HUES48 (cell line): ENCODE results near the gene ZIM2.
A peak's percentile ranks its signal among the peaks of the same experiment; 100 is the strongest.

Experiments used
- H3K27ac ChIP-seq: one replicate; pipeline ENCODE4 v1.7.0; 2013; ENCODE audit warnings: low read depth, low read length, inconsistent platforms
- H3K27me3 ChIP-seq: 2 replicates; pipeline ENCODE4 v1.6.1; 2013; ENCODE audit warnings: mild to moderate bottlenecking, low read length; ENCODE audit not compliant: control insufficient read depth, insufficient read depth
- H3K36me3 ChIP-seq: 2 replicates; pipeline ENCODE4 v1.6.1; 2013; ENCODE audit warnings: low read length; ENCODE audit not compliant: control insufficient read depth, insufficient read depth
- H3K4me1 ChIP-seq: 2 replicates; pipeline ENCODE4 v1.6.1; 2013; ENCODE audit warnings: mild to moderate bottlenecking, low read length; ENCODE audit not compliant: control insufficient read depth, insufficient read depth
- H3K4me3 ChIP-seq: 2 replicates; pipeline ENCODE4 v1.5.1; 2013; ENCODE audit warnings: mild to moderate bottlenecking, low read depth, low read length
- H3K9ac ChIP-seq: 2 replicates; pipeline ENCODE4 v1.6.1; 2013; ENCODE audit warnings: mild to moderate bottlenecking, low read depth, low read length, moderate library complexity
- H3K9me3 ChIP-seq: 2 replicates; pipeline ENCODE4 v1.6.1; 2013; ENCODE audit warnings: low read length; ENCODE audit not compliant: control insufficient read depth, insufficient read depth

ZIM2 gene

DNA sequence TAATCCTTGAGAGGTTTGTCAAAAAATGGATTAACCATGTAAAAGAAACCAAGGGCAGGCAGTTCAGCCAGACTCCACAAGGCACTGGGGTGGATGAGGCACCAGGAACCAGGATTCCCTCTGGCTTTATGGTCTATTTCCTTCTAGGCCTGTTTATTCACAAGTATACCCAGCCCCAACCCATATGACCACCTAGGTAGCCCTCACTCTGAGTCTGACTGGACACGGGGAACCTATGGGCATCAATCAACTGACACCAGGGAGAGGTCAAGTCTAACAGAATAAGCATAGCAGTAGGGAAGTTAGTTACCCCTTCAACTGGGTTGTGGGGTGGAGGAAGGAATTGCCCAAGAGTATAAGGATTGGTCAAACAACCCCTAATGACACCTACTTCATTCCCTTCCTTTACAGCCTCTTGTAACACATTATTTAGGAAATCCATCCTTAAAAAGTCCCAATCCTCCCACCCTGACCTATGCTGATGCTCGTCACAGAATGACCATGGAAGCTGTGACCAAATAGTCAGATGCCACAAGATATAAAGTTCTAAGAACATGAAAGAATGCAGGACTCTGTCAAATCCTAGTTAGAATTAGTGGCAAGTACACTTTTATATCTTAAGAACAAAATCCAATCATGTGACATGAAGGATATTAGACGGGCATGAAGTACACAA lies 31.7 kb downstream of the ZIM2 start:
- H3K27ac ChIP-seq = no peak overlapping the region
- no peak overlapping the region for H3K4me3 ChIP-seq
- H3K4me1 ChIP-seq = no peaks in the 10 kb centered on the region
- no peaks in the 10 kb centered on the region for H3K36me3 ChIP-seq
- no peak overlapping the region for H3K9ac ChIP-seq
- no peaks in the 10 kb centered on the region for H3K27me3 ChIP-seq
- H3K9me3 ChIP-seq = peaks cover 100% of the 10 kb centered on the region

- Histone ChIP-seq H3K4me3 (peak overlapping the region; percentile 35; the same call in 1 of the 2 replicates), H3K9me3 (peaks cover 99% of the 10 kb centered on the region), H3K9ac (no peak overlapping the region), H3K36me3 (no peaks in the 10 kb centered on the region), H3K27ac (no peak overlapping the region), H3K27me3 (no peaks in the 10 kb centered on the region), H3K4me1 (no peaks in the 10 kb centered on the region)
Observed at GRCh38 chr19:56806639-56807038, 33.9 kb downstream of the ZIM2 start.

DNA sequence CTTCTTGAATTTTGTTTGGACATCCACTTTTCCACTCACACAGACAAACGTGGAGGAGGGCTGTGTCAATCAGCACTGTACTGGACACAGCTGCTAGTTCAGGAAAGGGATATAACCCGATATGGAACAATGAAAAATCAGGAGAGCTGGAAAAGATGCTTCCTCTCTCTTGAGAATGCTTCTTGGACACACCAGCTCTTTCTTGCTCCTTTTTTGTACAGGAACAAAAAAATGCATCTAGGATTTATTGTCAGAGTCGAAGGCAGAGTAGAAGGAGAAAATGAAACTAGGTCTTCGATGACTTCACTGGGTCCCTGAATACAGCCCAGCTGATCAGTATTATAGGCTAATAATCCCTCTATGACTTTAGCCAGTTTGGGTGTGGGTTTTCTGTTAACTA lies 62.2 kb downstream of the ZIM2 start:
- Histone ChIP-seq H3K9me3 (peaks cover 94% of the 10 kb centered on the region), H3K27me3 (no peaks in the 10 kb centered on the region), H3K9ac (no peak overlapping the region), H3K4me1 (no peaks in the 10 kb centered on the region), H3K4me3 (no peak overlapping the region), H3K36me3 (no peaks in the 10 kb centered on the region), H3K27ac (no peak overlapping the region)

DNA sequence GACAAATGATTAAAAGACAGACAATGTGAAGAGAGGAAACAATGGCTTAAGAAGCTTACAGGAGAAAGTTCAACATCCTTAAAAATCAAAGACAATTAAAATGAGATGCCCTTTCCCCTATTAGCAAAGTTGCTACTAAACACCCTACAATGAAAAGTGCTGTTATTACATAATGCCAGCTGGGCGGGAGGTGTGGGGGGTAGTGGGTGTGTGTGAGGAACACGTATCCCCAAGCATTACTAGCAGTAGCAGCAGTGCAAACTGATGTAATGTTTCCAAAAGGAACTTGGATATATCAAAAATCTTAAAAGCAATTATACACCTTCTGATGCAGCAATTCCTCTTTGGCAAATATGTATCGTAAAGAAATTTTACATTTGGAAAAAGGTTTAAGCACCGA lies 70.9 kb downstream of the ZIM2 start:
- no peak overlapping the region for H3K4me3 ChIP-seq
- no peaks in the 10 kb centered on the region for H3K27me3 ChIP-seq
- no peak overlapping the region for H3K27ac ChIP-seq
- peaks cover 88% of the 10 kb centered on the region for H3K9me3 ChIP-seq
- no peak overlapping the region for H3K9ac ChIP-seq
- H3K4me1 ChIP-seq = no peaks in the 10 kb centered on the region
- H3K36me3 ChIP-seq = no peaks in the 10 kb centered on the region

DNA sequence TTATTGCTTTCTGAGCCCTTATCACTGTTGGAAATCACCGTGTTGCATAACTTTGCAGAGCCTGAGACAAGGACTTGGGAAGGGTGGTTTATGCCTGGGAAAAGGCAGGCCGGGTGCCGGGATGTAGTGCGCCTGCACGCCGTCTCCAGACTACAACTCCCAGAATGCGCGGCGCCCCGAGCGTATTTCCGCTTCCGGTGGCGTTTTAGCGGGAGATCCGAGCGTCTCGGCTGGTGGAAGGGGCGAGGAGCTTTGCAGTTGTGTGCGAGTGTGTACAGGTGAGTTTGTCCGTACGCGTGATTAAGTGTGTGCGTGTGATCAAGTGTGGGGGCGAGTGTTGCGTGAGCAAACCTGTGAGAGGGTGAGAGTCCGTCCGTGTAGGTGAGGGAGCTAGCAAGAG lies 75.4 kb downstream of the ZIM2 start:
- Histone ChIP-seq H3K4me3 (no peak overlapping the region), H3K27me3 (no peaks in the 10 kb centered on the region), H3K9me3 (peaks cover 94% of the 10 kb centered on the region), H3K27ac (no peak overlapping the region), H3K9ac (no peak overlapping the region), H3K4me1 (no peaks in the 10 kb centered on the region), H3K36me3 (no peaks in the 10 kb centered on the region)

DNA sequence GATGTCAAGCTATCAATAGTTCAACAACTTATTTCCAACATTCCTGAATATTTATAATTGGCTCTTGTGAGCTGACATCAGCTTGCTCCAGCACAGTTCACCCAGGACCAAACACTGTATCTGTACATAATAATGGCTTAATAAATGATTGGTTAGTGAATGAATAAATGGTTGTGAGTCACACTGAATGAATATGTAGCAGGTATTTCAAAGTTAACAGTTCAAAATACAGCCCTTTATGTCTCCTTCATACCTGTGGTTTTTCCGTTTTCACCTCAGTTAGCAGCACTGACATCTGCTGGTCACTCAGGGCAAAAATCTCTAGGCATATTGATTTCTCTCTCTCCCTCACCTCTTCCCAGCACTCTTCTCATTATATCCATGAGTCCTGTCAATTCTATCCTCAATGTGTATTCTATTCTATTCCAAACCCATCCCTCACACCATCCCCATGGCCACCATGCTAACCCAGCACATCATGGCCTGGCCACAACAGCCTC lies 76.3 kb downstream of the ZIM2 start:
- peaks cover 94% of the 10 kb centered on the region for H3K9me3 ChIP-seq
- H3K4me1 ChIP-seq = no peaks in the 10 kb centered on the region
- H3K36me3 ChIP-seq = no peaks in the 10 kb centered on the region
- no peak overlapping the region for H3K9ac ChIP-seq
- no peaks in the 10 kb centered on the region for H3K27me3 ChIP-seq
- H3K27ac ChIP-seq = no peak overlapping the region
- H3K4me3 ChIP-seq = no peak overlapping the region

- no peaks in the 10 kb centered on the region for H3K27me3 ChIP-seq
- H3K36me3 ChIP-seq = no peaks in the 10 kb centered on the region
- H3K27ac ChIP-seq = no peak overlapping the region
- H3K4me3 ChIP-seq = no peak overlapping the region
- peaks cover 99% of the 10 kb centered on the region for H3K9me3 ChIP-seq
- H3K4me1 ChIP-seq = no peaks in the 10 kb centered on the region
- no peak overlapping the region for H3K9ac ChIP-seq
Observed at GRCh38 chr19:56760842-56761241, 79.7 kb downstream of the ZIM2 start.

- Histone ChIP-seq H3K9me3 (peaks cover 94% of the 10 kb centered on the region), H3K4me1 (no peaks in the 10 kb centered on the region), H3K27me3 (no peaks in the 10 kb centered on the region), H3K36me3 (no peaks in the 10 kb centered on the region), H3K9ac (no peak overlapping the region), H3K27ac (no peak overlapping the region), H3K4me3 (peak overlapping the region; percentile 7; the same call in 1 of the 2 replicates)
Observed at GRCh38 chr19:56759531-56759930, 81.0 kb downstream of the ZIM2 start.

- Histone ChIP-seq H3K9me3 (peaks cover 81% of the 10 kb centered on the region), H3K27me3 (no peaks in the 10 kb centered on the region), H3K27ac (no peak overlapping the region), H3K9ac (no peak overlapping the region), H3K36me3 (no peaks in the 10 kb centered on the region), H3K4me3 (peak overlapping the region; percentile 21; the same call in 1 of the 2 replicates), H3K4me1 (no peaks in the 10 kb centered on the region)
Observed at GRCh38 chr19:56751078-56751489, 89.4 kb downstream of the ZIM2 start.

DNA sequence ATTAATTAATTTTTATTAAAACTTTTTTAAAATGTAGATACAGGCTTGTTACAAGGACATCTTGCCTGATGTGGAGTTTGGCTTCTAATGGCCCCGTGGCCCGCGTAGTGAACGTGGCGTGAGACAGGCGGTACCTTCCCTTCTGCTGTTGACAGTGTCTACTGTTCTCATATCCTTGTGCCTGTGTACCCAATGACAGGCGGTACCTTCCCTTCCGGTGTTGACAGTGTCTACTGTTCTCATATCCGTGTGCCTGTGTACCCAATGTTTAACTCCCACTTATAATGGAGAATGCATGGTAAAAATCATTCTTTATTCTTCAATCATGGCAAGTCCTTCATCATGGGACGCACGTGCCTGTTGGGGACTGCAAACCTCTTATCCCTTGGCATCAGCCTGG lies 89.9 kb downstream of the ZIM2 start:
- H3K4me3 ChIP-seq = no peak overlapping the region
- H3K27ac ChIP-seq = no peak overlapping the region
- H3K27me3 ChIP-seq = no peaks in the 10 kb centered on the region
- peaks cover 80% of the 10 kb centered on the region for H3K9me3 ChIP-seq
- H3K36me3 ChIP-seq = no peaks in the 10 kb centered on the region
- no peak overlapping the region for H3K9ac ChIP-seq
- no peaks in the 10 kb centered on the region for H3K4me1 ChIP-seq

- H3K4me1 ChIP-seq = no peaks in the 10 kb centered on the region
- peaks cover 71% of the 10 kb centered on the region for H3K9me3 ChIP-seq
- no peaks in the 10 kb centered on the region for H3K27me3 ChIP-seq
- no peaks in the 10 kb centered on the region for H3K36me3 ChIP-seq
- no peak overlapping the region for H3K27ac ChIP-seq
- no peak overlapping the region for H3K4me3 ChIP-seq
- no peak overlapping the region for H3K9ac ChIP-seq
Observed at GRCh38 chr19:56748378-56748777, 92.1 kb downstream of the ZIM2 start.
